Measurements from ENCODE around the gene CXXC5.

- TF ChIP-seq EZH2 (IDR thresholded peaks at IDR 0.05; ENCODE audit: borderline replicate concordance, low read length) = peak; percentile 75
- no peak for TF ChIP-seq CTCF (conservative IDR thresholded peaks at IDR 0.05 in 1 of 2, IDR thresholded peaks at IDR 0.05 in 1 of 2; ENCODE audit: extremely low read depth in 1 of 2, insufficient read depth in 1 of 2, low read depth in 1 of 2, low read length in 2 of 2)
Measured at GRCh38 chr5:139711067-139711905, 63.1 kb downstream of the CXXC5 start.
